ENCODE data around the gene TEN1.
A peak's percentile ranks its signal among the peaks of the same experiment; 100 is the strongest.

Gene TEN1

GRCh38 chr17:76008208-76008607 is 29.2 kb downstream of the TEN1 start:
- no peak for DNase-seq

DNA sequence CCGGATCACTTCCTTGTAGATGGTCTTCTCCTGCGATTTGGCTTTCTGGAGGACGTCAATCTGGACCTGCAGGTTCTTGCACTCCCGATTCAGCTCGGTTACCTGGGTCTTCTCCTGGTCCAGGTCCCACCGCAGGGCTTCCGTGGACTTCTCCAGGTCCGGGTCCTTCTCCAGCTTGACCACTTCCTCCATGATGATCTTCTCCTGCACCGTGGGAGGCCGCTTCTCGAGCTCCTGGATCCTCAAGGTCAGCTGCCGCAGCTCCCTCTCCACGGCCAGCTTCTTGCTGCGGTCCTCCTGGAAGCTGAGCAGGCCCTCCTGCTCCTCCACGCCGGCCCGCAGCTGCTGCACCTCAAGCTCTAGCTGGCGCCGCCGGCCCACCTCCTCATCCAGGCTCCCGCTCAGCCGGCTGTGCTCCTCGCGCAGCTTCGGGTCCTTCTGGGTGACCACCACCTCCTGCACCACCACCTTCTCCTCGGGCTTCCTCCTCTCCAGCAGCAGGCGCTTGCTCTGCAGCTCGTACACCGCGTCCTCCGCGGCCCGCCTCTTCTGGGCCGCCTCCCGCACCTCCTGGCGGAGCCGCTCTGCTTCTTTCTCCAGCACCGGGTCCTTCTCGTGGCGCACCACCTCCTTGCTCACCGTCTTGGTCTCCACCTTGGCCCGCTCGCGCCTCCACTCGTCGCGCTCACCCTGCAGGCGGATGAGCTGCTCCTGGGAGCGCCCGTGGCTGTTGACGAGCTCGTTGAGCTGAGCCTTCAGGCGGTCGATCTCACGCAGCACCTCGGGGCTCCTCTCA is 29.8 kb downstream of the TEN1 start:
- no peak for DNase-seq

- DNase-seq = no peak
Measured at GRCh38 chr17:76009447-76009846, 30.4 kb downstream of the TEN1 start.

GRCh38 chr17:76009969-76010661 is 31.1 kb downstream of the TEN1 start:
- no peak for DNase-seq

DNA sequence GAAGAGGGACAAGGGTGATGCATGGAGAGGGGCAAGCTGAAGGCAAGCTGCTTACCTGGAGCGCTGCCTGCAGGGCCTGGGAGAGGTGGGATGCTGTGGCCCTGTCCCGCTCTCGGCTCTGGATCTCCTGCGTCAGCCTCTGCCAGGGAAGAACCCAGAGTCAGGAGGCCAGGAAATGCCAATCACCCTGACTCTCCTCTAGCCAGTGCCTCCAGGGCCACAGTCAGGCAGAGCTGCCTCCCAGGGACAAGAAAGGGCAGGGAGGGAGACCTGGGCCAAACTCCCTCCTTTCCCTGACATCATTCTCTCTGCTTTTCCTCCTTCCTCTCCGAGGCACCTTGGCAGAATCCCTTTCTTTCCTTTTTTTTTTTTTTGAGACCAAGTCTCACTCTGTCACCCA is 32.9 kb downstream of the TEN1 start:
- no peak for DNase-seq

DNA sequence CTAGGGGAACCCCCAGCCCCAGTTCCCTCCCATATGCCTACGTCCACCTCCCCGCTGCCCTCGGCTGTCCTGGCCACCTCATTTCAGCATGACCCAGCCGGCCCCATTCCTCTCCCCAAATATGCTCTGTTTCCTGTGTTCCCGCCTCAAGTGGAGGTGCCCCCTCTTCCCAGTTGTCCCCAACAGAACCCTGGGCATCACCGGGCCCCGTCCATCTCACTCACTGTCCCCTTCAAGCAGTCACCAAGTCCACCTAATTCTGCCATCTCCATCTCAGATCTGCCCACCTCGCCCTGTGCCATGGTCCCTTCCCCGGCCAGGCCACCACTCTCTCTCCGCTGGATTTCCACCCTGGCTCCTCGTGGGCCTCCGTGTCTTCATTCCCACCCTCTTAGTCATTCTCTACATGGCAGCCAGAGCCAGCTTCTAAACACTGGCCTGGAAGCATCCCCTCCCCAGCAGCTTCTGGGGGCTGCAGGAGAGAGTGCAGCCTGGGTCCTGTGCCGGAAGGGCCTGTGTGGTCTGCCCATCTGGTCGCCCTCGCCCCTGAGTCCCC is 34.4 kb downstream of the TEN1 start:
- DNase-seq = no peak

- DNase-seq = peak; percentile 89
Measured at GRCh38 chr17:76014100-76014924, 35.3 kb downstream of the TEN1 start.

DNA sequence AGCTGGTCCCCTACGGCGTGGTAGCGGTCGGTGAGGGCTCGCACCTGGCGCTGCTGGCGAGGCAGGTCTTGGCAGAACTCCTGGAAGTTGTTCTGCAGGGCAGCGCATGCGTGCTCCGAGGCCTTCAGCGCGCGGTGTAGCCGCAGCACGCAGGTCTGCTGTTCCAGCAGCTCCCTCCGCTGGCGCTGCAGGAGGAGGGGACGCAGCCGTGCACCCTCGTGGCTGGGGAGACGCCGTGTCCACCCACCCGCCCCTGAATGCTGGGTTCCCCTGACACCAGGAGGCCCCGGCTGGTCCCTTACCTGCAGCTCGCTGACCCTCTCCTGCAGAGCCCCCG is 35.9 kb downstream of the TEN1 start:
- DNase-seq = no peak

DNA sequence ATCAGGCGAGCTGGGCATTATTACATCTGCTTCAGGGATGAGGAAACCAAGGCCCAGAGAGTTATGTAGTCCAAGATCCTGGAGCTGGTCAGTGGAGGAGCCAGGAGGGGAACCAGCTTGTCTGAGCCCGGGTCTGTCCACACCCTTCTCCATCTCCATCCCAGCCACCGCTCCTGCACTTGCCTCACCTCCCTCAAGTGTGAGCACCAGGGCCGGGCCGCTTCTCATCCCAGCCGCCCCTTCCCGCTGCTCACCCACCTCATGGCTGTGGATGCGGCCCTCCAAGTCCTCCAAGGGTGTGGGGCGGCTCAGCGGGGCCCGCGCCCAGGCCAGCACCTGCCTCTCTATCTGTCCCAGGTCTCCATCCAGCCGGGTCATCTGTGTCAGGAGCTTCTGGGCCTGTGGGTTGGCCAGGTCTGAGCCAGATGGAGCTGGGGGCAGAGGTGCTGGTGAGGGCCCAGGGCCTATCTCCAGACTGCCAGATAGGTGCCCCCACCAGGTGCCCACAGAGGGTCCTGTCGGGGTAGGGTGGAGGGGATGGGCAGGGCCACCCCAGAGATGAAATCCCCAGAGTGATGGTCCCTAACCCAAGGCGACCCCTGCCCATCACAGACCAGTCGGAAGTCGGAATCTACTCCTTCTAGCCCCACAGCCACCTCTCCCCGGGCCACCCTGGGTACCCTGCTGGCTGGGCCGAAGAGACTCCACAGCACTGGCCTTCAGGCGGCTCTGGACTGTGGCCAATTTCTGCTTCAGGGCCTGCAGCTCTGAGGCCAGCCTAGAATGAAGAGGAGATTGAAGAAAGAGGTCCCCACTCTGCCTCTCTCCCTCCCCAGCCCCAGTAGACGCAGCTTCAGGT is 38.7 kb downstream of the TEN1 start:
- DNase-seq = no peak

GRCh38 chr17:76018340-76018680 is 39.3 kb downstream of the TEN1 start:
- no peak for DNase-seq

GRCh38 chr17:76018801-76019200 is 39.8 kb downstream of the TEN1 start:
- no peak for DNase-seq

DNA sequence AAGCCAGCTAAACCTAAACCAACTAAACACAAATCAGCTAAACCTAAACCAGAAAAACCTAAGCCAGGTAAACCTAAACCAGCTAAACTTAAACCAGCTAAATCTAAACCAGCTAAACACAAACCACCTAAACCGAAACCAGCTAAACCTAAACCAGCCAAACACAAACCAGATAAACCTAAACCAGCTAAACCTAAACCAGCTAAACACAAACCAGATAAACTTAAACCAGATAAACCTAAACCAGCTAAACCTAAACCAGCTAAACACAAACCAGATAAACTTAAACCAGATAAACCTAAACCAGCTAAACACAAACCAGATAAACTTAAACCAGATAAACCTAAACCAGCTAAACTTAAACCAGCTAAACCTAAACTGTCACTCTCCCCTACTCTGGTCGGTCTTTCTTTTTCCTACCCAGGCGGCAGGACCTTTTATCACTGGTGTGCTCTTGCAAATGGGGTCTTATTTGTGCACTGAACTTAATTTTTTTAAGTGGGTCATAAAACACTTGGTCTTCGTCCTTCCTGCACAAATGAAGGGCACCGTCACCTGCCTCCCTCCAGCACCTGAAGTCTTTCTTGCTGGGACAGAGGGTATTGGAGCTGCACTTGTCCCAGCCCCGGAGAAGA is 40.9 kb downstream of the TEN1 start:
- DNase-seq = no peak

- DNase-seq = no peak
Measured at GRCh38 chr17:76022285-76022684, 43.2 kb downstream of the TEN1 start.

- DNase-seq = no peak
Measured at GRCh38 chr17:76022973-76023899, 44.2 kb downstream of the TEN1 start.

DNA sequence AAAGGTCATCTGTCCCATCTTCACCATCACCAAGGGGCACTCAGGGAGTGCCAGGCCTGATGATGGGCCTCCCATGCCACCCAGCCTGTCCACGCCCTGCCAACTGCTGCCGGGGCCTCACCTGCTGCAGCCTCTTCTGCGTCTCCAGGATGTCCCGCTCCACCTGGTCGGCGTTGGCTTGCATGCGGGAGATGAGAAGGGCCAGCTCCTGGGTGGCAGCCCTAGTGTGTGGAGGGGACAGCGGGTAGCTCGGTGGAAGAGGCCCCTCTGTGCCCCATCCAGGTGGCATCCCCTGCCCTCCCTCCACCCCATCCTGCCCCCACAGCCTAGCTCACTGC is 44.8 kb downstream of the TEN1 start:
- no peak for DNase-seq

GRCh38 chr17:76024353-76024752 is 45.3 kb downstream of the TEN1 start:
- DNase-seq = no peak

- DNase-seq = no peak
Measured at GRCh38 chr17:76025294-76025693, 46.3 kb downstream of the TEN1 start.

- DNase-seq = no peak
Measured at GRCh38 chr17:76026714-76027158, 47.7 kb downstream of the TEN1 start.

DNA sequence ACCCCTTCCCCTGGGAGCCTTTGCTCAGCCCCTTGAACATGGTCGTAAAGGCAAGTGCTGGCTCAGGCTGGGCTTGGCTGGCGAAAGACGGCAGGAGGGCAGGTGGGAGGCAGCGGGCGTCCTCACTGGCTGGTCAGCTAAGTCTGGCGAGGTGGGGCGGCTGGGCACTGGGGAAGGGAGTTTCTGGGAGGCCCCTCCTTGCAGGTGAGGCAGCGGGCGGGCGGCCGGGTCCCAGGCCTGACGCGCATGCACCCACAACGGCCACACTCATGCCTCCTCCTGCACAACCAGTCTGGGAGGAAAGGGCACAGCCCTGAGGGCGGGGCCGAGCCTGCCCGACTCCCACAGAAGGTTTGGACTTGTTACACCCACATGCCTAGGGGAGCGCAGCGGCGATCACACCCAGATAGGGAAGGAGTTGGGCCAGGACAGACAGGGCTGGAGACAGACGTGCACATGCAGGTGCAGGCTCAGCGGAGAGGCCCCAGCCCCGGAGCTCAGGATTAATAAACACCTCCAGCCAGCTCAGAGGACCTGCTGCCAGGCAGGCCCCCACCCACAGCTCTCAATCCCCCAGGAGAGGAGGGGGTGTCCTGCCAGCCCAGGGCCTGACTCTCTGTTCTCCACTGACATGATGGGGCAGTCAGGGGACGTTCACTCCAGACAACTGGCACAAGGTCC is 48.3 kb downstream of the TEN1 start, which contains the start of gene EVPL:
TSS of gene EVPL (minus strand) at position 148 of the 681 bp plus-strand sequence. CDS start at position 40, 108 bp downstream.
- DNase-seq = no peak

Measured in NCI-H345 (cell line).